ENCODE measurements around the gene LARGE1.

DNA sequence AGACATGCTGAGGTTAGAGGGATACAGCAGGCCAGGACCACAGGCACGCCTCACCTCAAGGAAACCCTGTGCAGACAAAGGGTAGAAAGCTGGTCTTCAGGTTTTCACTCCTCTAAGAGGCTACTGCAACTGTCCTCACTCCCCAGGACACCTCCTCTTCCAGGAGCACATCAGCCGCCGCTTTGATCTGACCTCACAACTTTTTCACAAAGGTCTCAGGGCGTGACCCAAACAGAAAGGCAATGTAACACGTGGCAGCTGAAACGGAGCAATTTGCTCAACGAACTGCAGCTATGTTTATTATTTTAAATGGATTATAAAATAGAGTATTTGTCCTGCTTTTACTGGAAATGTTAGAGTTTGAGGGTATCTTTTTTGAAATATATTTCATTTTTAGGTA lies 46.1 kb downstream of the LARGE1 start:
- no peak for TF ChIP-seq CEBPB (IDR thresholded peaks at IDR 0.05)
- no peak for TF ChIP-seq NFIC (IDR thresholded peaks at IDR 0.05)
- TF ChIP-seq, protein P1, sequence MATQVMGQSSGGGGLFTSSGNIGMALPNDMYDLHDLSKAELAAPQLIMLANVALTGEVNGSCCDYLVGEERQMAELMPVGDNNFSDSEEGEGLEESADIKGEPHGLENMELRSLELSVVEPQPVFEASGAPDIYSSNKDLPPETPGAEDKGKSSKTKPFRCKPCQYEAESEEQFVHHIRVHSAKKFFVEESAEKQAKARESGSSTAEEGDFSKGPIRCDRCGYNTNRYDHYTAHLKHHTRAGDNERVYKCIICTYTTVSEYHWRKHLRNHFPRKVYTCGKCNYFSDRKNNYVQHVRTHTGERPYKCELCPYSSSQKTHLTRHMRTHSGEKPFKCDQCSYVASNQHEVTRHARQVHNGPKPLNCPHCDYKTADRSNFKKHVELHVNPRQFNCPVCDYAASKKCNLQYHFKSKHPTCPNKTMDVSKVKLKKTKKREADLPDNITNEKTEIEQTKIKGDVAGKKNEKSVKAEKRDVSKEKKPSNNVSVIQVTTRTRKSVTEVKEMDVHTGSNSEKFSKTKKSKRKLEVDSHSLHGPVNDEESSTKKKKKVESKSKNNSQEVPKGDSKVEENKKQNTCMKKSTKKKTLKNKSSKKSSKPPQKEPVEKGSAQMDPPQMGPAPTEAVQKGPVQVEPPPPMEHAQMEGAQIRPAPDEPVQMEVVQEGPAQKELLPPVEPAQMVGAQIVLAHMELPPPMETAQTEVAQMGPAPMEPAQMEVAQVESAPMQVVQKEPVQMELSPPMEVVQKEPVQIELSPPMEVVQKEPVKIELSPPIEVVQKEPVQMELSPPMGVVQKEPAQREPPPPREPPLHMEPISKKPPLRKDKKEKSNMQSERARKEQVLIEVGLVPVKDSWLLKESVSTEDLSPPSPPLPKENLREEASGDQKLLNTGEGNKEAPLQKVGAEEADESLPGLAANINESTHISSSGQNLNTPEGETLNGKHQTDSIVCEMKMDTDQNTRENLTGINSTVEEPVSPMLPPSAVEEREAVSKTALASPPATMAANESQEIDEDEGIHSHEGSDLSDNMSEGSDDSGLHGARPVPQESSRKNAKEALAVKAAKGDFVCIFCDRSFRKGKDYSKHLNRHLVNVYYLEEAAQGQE (IDR thresholded peaks at IDR 0.05; ENCODE audit: low read depth), result no peak
- TF ChIP-seq TCF12 (IDR thresholded peaks at IDR 0.05; ENCODE audit: low read depth), result no peak
- no peak for TF ChIP-seq TEAD4 (IDR thresholded peaks at IDR 0.05)
- no peak for TF ChIP-seq CREB1 (IDR thresholded peaks at IDR 0.05; ENCODE audit: low read depth)
- TF ChIP-seq TAF1 (IDR thresholded peaks at IDR 0.05; ENCODE audit: low read depth), result no peak
- no peak for TF ChIP-seq RAD21 (IDR thresholded peaks at IDR 0.05; ENCODE audit: low read depth)
- no peak for TF ChIP-seq YY1 (IDR thresholded peaks at IDR 0.05; ENCODE audit: low read depth)
- no peak for TF ChIP-seq ZBTB7A (IDR thresholded peaks at IDR 0.05; ENCODE audit: low read depth)
- TF ChIP-seq, protein P2, sequence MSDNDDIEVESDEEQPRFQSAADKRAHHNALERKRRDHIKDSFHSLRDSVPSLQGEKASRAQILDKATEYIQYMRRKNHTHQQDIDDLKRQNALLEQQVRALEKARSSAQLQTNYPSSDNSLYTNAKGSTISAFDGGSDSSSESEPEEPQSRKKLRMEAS (IDR thresholded peaks at IDR 0.05), result no peak
- no peak for TF ChIP-seq EP300 (IDR thresholded peaks at IDR 0.05; ENCODE audit: borderline replicate concordance)
